Stimulated activated effector memory CD8-positive, alpha-beta T cell treated with anti-CD3 and anti-CD28 coated beads, Interleukin-12 subunit alpha, Interleukin-12 subunit beta, amount 100 ng/mL, for 72 hours (primary cell): ENCODE results near the gene EGFLAM.

ENCODE experiments used
- ATAC-seq: fragments of 150-1000 bp; cut with Tn5 transposase; 2 replicates; pipeline ENCODE4 v1.10.0; 2021
- DNase-seq, 2 donors: peaks; one replicate each; pipeline ENCODE4 v3.0.0; 2021 to 2022; ENCODE audit warnings: low spot score in 2 of 2
- H3K27ac Mint-ChIP-seq: one replicate; pipeline ENCODE4 v1.8.0; 2022; ENCODE audit warnings: mild to moderate bottlenecking, mixed read lengths
- H3K36me3 Mint-ChIP-seq: one replicate; pipeline ENCODE4 v1.8.0; 2022; ENCODE audit warnings: mild to moderate bottlenecking, mixed read lengths
- H3K4me1 Mint-ChIP-seq: one replicate; pipeline ENCODE4 v1.8.0; 2022; ENCODE audit warnings: mixed read lengths
- H3K4me3 Mint-ChIP-seq: one replicate; pipeline ENCODE4 v1.8.0; 2022; ENCODE audit warnings: mild to moderate bottlenecking, mixed read lengths
- H3K9me3 Mint-ChIP-seq: one replicate; pipeline ENCODE4 v1.8.0; 2022; ENCODE audit warnings: mixed read lengths

The EGFLAM gene

DNA sequence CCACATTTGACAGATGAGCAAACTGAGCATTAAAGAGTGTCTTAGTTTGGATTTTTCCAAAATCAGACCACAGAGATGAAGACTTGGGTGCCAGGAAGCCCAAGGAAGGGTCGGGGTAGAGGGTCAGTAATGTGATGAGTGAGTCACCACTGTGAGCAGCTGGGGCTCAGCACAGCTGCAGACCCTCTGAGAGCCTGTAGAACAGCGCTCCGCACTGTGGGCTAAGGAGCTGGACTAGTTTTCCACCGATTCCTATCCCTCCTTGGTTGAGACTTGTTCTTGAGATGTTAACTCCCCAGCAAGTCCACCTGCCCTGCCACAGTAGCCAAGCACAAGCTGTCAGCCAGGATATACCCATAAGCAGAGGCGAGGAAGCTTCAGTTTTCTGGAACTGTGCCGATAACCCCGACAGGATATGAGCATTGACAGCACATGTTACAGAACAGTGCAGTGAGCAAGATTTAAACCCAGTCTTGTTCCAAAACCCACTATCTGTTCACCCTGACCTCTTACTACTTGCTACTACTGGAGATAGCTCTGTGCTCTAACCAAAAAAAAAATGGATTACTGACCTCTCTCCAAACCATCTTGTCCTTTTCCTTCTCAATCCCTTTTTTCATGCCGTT is 31.8 kb downstream of the EGFLAM start:
- no peaks in the 10 kb centered on the region for H3K9me3 Mint-ChIP-seq
- no peak for ATAC-seq

DNA sequence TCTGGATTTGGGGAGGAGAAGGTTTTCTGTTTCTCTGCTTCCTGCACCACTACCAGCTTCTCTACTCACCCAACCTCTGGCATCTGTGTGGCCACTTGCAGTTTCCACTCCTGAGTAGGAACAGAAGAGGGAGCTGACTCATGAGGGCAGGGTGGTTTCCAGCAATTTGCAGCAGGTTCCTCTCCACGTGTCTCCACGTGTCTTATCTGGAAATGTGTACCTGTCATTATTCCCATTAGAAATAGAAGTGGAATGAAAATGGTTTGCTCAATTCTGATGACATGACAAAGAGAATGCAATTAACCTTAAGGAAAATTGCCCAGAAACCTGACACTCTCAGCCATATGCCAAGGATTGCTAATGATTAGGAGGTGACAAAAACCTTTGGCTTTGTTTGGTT is 33.0 kb downstream of the EGFLAM start:
- no peak overlapping the region for H3K27ac Mint-ChIP-seq
- H3K4me1 Mint-ChIP-seq: no peaks in the 10 kb centered on the region
- no peak for DNase-seq
- no peak overlapping the region for H3K4me3 Mint-ChIP-seq
- no peaks in the 10 kb centered on the region for H3K36me3 Mint-ChIP-seq
- no peak for ATAC-seq
- H3K9me3 Mint-ChIP-seq: no peaks in the 10 kb centered on the region

More for the DNA sequence above, 31.8 kb downstream of the EGFLAM start:
- Mint-ChIP-seq H3K27ac (no peak overlapping the region), H3K4me3 (no peak overlapping the region), H3K4me1 (no peaks in the 10 kb centered on the region), H3K36me3 (no peaks in the 10 kb centered on the region)
- DNase-seq: no peak

DNA sequence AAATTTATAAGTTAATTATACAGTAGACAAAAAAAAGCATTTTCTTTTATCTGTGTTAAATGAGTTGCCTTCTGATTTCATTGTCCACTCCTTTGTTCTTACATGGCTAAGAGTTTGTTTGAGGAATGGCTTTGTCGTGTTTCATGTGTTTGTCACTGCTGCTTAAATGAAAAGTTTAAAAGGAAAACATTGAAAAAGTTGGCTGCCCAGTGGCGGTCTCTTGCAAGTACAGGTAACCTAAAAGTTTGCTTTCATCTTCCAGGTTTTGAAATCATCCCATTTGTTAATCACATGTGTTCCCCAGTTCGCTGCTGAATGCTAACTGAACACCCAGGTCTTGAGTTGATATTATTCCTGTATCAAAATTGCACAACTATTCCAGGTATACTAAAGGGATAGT is 33.9 kb downstream of the EGFLAM start:
- H3K27ac Mint-ChIP-seq: no peak overlapping the region
- no peaks in the 10 kb centered on the region for H3K9me3 Mint-ChIP-seq
- no peak overlapping the region for H3K4me3 Mint-ChIP-seq
- DNase-seq (no peak), ATAC-seq (no peak)
- no peaks in the 10 kb centered on the region for H3K36me3 Mint-ChIP-seq
- H3K4me1 Mint-ChIP-seq: no peaks in the 10 kb centered on the region

DNA sequence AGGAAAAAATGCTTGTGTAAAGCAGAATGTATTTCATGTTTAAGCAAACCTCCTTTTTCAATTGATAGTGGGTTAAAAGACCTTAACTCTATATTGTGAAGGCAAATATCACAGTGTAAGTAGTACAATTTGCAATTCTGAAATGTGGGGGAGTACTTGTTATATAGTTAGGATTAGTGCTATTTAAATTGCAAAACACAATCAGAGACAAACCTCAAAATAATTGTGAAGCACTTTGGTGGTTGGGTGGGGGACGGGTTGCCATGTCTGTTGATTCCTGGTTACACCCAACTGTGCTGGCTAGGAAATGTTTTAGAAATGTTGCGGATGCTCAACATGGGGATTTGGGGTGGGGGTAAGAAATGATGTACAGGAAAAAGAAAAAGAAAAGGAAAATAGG is 37.4 kb downstream of the EGFLAM start:
- no peak overlapping the region for H3K27ac Mint-ChIP-seq
- no peaks in the 10 kb centered on the region for H3K36me3 Mint-ChIP-seq
- DNase-seq: no peak
- peaks cover 2% of the 10 kb centered on the region for H3K9me3 Mint-ChIP-seq
- ATAC-seq: no peak
- no peaks in the 10 kb centered on the region for H3K4me1 Mint-ChIP-seq
- no peak overlapping the region for H3K4me3 Mint-ChIP-seq

DNA sequence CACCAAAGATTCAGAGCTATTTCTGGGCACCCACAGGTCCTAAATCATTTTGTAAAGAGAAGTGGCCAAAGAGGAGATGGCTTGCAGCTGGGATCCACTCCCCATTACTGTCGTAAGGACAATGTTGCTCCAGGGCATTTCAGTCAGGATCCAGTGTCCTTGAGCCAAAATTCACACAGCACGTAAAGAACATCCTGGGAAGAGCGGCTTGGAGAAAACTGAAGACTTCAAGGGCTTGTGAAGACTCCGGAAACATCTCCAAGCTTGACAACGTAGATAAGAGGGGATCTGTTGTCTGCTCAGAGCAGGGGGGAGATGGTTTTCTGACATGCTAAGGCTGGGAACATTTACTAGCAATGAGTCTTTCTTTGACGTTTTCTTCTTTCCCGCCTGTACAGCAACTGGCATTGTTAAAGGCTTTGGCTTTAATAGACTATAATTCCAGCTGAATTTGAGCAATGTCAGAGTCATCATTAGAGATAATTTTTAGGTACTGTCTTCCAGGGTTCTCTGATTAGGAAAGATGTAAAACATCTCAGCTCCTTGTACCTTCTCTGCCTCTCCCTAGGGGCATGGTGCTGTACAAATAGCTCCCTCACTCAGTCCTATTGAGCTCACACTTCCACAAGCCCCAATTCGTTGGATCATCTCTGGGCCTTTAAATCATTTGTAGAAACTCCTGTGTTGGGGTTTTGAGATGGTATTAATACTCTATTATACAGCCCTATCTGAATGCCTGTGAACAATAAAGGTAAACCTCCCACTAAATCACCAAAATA is 39.7 kb downstream of the EGFLAM start:
- ATAC-seq (no peak), DNase-seq (no peak)
- H3K9me3 Mint-ChIP-seq: peaks cover 14% of the 10 kb centered on the region
- no peak overlapping the region for H3K27ac Mint-ChIP-seq
- H3K36me3 Mint-ChIP-seq: no peaks in the 10 kb centered on the region
- H3K4me3 Mint-ChIP-seq: no peak overlapping the region
- no peaks in the 10 kb centered on the region for H3K4me1 Mint-ChIP-seq

DNA sequence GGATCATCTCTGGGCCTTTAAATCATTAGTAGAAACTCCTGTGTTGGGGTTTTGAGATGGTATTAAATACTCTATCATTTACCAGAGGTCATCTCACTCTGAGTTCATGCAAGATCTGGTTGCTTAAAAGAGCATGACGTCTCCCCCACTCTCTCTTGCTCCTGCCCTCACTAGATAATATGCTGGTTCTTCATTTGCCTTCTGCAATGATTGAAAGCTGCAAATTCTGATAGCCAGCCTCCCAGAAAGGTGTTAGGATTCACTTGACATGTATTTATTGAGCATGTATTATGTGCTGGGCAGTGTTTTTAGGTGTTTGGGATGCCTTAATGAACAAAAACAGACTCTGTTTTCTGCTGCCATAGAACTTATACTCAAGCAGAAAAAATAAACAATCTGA is 41.2 kb downstream of the EGFLAM start:
- H3K4me3 Mint-ChIP-seq: no peak overlapping the region
- H3K27ac Mint-ChIP-seq: no peak overlapping the region
- H3K4me1 Mint-ChIP-seq: no peaks in the 10 kb centered on the region
- no peak for ATAC-seq
- no peak for DNase-seq
- no peaks in the 10 kb centered on the region for H3K36me3 Mint-ChIP-seq
- peaks cover 22% of the 10 kb centered on the region for H3K9me3 Mint-ChIP-seq

DNA sequence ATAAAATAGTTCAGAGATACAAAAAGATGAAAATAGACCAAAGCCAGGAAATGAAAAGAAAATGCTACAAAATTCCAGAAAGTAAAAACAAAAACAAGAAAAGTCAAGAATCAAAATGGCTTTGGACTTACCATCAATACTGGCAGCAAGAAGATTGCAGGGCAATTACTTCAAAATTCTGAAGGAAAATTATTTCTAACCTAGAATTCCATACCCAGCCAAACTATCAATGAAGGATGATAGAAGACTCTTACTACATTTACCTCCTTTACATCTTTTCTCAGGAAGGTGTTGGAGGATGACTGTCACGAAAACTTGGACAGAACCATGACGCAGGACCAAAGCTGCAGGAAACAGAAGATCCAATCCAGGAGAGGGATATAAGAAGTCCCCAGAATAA is 46.8 kb downstream of the EGFLAM start:
- DNase-seq (no peak), ATAC-seq (no peak)
- Mint-ChIP-seq H3K4me1 (no peaks in the 10 kb centered on the region), H3K4me3 (no peak overlapping the region), H3K36me3 (no peaks in the 10 kb centered on the region), H3K9me3 (peaks cover 27% of the 10 kb centered on the region), H3K27ac (no peak overlapping the region)

DNA sequence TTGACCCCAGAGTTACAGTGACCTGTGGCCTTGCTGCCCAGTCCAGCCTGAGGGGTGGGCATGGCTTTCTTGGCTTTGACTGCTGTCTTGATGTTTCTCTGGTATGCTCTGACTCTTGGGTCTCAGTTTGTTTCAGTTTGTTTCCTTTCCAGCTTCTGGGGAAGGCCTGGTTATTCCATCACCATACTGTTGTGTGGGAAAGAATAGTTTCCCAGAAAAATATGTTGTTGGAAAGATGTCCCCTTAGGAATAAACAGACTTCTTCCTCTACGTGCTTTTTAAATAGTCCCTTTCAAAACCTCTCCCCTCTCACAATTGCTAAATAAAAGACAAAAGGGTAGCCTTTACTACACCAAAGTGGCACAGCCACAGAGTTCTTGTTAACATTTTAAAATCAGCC is 49.5 kb downstream of the EGFLAM start:
- H3K9me3 Mint-ChIP-seq: peaks cover 14% of the 10 kb centered on the region

DNA sequence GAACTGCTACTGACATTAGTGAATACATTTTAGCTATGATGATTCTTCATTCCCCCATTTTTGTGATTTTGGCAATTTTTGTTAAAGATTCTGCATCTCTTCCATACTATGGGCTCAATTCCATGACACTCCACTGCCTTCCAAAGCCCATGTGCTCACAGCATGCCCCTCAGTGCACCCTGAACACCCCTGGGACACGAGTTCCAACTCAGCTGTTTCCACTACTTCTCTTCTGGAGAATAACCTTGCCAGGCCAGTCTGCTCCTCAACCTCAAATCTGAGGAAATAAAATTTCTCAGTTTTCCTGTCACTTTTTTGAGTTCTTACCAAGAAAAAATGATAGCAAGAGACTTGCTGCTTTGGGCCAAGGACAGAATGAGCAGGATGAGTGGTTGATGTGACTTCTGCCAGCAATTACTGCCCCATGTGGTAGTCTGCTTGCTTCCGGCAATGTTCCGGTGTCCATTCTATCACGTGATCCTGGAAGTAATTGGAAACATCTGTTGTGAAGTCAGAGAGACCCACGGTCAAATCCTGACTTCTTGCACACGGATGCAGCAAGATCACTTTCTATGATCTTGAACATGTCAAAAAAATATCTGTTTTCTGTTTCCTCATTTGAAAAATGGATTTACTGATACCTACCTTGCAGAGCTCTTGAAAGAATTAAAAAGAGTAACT is 58.3 kb downstream of the EGFLAM start:
- Mint-ChIP-seq H3K9me3 (no peaks in the 10 kb centered on the region), H3K27ac (no peak overlapping the region), H3K4me3 (no peak overlapping the region), H3K36me3 (no peaks in the 10 kb centered on the region), H3K4me1 (no peaks in the 10 kb centered on the region)
- DNase-seq (no peak), ATAC-seq (no peak)

More for the DNA sequence above, 49.5 kb downstream of the EGFLAM start:
- no peak overlapping the region for H3K27ac Mint-ChIP-seq
- no peaks in the 10 kb centered on the region for H3K36me3 Mint-ChIP-seq
- DNase-seq (no peak), ATAC-seq (no peak)
- no peak overlapping the region for H3K4me3 Mint-ChIP-seq
- no peaks in the 10 kb centered on the region for H3K4me1 Mint-ChIP-seq

DNA sequence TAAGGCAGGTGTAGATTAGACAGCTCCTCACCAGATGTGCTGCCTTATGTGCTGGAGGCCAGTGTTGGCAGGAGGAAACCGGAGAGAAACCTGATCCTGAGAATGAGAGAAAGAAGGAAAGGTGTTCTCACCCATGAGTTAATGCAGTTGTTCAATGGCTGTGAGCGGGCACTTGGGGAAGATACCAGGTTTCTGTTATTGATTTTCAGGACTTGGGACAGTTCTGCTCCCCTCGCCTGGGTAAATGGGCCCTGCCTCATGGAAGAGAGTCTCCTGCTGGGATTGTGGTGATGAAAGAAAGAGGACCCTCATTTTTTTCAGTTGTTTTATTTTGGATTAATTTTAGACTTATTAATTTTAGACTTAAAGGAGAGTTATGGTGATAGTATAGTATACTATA is 59.5 kb downstream of the EGFLAM start:
- no peaks in the 10 kb centered on the region for H3K4me1 Mint-ChIP-seq

DNA sequence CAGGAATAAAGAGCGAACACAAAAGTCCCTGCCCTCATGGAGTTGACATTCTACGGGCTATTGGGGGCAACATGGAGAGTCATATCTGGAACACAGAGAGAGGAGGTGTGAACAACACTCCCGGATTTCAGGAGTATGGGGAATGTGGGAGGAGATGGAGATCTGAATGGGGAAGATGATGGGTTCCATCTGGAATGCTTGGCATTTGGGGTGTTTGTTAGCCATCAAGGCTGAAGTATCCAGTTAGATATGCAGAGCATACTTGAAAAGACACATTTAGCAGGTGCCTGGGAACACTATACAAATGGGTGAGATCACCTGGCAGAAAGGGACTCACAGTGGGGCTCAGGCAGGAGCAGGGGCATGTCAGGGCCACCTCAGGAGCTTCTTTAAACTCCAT is 61.1 kb downstream of the EGFLAM start:
- no peaks in the 10 kb centered on the region for H3K4me1 Mint-ChIP-seq
- no peaks in the 10 kb centered on the region for H3K9me3 Mint-ChIP-seq
- ATAC-seq (no peak), DNase-seq (no peak)
- H3K4me3 Mint-ChIP-seq: no peak overlapping the region
- H3K27ac Mint-ChIP-seq: no peak overlapping the region
- H3K36me3 Mint-ChIP-seq: no peaks in the 10 kb centered on the region

More for the DNA sequence above, 59.5 kb downstream of the EGFLAM start:
- H3K4me3 Mint-ChIP-seq: no peak overlapping the region
- no peaks in the 10 kb centered on the region for H3K9me3 Mint-ChIP-seq
- H3K27ac Mint-ChIP-seq: no peak overlapping the region
- DNase-seq (no peak), ATAC-seq (no peak)
- no peaks in the 10 kb centered on the region for H3K36me3 Mint-ChIP-seq

DNA sequence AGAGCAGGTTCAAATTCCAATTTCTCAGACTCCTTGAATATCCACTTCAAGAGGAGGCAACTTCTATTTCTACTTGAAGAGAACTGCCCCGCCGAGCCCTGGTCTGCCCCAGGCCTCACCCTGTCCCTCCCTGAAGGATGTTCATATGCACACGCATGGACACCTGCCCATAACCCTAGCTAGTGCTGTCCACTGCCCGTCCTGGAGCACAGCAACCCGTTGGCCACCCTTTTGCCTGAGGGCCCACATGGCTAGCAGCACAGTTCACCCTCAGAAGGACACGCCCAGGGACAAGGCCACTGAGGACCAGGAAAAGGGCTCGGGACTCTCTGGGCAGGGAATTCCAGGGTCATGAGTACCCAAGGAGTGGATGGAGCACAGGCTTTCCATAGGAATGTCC is 63.6 kb downstream of the EGFLAM start:
- Mint-ChIP-seq H3K9me3 (no peaks in the 10 kb centered on the region), H3K27ac (no peak overlapping the region), H3K4me1 (no peaks in the 10 kb centered on the region), H3K4me3 (no peak overlapping the region), H3K36me3 (no peaks in the 10 kb centered on the region)
- ATAC-seq (no peak), DNase-seq (no peak)

DNA sequence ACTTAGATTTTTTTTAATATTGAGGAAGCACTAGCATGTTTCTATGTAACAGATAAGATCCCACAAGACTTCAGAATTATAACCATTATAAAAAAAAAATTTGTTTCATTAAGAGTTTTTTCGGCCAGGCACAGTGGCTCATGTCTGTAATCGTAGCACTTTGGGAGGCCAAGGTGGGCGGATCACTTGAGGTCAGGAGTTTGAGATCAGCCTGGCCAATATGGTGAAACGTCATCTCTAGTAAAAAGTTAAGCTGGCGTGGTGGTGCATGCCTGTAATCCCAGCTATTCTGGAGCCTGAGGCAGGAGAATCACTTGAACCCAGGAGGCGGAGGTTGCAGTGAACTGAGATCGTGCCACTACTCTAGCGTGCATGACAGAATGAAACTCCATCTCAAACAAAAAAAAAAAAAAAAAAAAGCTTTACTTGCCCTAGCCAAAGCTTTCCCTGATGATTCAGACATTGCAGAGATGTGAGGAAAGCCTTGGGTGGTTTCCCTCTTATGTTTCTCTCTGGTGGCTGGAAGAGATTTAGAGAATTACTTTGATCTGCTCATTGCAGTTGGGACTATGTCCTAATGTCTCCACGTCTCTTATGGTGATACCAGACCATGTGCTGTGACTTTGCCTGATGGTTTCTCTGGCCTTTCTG is 65.4 kb downstream of the EGFLAM start:
- Mint-ChIP-seq H3K4me3 (no peak overlapping the region), H3K36me3 (no peaks in the 10 kb centered on the region), H3K4me1 (no peaks in the 10 kb centered on the region), H3K9me3 (no peaks in the 10 kb centered on the region), H3K27ac (no peak overlapping the region)
- ATAC-seq (no peak), DNase-seq (no peak)

DNA sequence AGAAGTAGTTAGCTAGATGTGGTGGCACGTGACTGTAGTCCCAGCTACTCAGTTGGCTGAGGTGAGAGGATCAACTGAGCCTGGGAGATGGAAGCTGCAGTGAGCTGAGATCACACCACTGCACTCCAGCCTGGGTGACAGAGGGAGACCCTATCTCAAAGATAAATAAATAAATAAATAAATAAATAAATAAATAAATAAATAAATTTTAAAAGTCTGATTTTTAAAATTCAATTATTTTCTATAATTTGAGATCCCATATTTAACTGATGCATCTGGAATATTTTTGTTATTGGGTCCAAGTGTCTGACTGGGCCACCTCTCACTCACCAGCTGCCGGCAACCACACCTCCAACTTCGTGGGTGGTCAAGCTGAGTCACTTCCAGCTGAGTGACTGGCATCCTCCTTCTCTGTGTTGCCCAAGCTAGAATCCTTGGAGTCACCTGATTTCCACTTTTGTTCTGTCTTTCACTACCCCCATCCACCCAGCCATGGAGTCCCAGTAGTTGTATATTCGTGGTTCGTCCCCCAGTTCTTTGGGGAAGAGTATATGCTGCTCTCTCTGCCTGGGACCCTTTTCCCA is 70.9 kb downstream of the EGFLAM start:
- DNase-seq: no peak
- ATAC-seq: no peak
- no peaks in the 10 kb centered on the region for H3K4me1 Mint-ChIP-seq
- no peak overlapping the region for H3K27ac Mint-ChIP-seq
- H3K4me3 Mint-ChIP-seq: no peak overlapping the region
- no peaks in the 10 kb centered on the region for H3K9me3 Mint-ChIP-seq
- no peaks in the 10 kb centered on the region for H3K36me3 Mint-ChIP-seq

DNA sequence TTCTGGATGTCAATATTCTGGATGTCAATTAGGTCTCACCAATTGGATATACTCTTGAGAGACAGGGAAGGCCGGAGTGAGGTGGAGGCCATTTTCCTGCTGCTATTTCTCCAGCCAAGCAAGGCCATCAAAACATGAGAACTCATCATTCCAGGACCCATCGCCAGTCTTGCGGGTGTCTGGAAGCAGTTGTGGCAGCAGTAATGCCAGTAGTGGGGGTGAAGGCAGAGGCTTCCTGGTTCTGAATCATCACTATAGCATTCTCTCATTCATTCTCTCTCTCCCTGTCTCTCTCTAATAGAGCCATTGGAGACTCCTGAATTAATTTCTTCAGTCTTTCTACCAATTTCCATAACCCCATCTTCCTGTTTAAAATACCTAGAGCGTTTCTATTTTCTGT is 71.8 kb downstream of the EGFLAM start:
- H3K27ac Mint-ChIP-seq: no peak overlapping the region
- no peak for ATAC-seq
- H3K9me3 Mint-ChIP-seq: no peaks in the 10 kb centered on the region
- no peaks in the 10 kb centered on the region for H3K4me1 Mint-ChIP-seq
- H3K36me3 Mint-ChIP-seq: no peaks in the 10 kb centered on the region
- H3K4me3 Mint-ChIP-seq: no peak overlapping the region
- no peak for DNase-seq
